Endometrial microvascular endothelial cells (primary cell): ENCODE measurements around the gene RAB3IL1. TPM values are rescaled to one million over a fixed set of nuclear protein-coding genes. Genes with fewer than 3 reads are reported as not detected.

Source experiments
- in situ Hi-C: cut with HindIII; loops from 2 replicates; pipeline ENCODE4 v1.10.0; 2017; ENCODE audit warnings: low sequenced_read_pairs, low pct_unique_long_range_greater_than_20kb; ENCODE audit errors: inconsistent ontology term
- total RNA-seq: library from RNA; depleted of rRNA; stranded (reverse); fragments of >200 nt; gene quantifications from one replicate; pipeline ENCODE4 v1.2.3, GENCODE V29; 2015; ENCODE audit errors: inconsistent ontology term

RAB3IL1 gene
- total RNA-seq, 1 donor from 2014 or later: 2.5 TPM

DNA sequence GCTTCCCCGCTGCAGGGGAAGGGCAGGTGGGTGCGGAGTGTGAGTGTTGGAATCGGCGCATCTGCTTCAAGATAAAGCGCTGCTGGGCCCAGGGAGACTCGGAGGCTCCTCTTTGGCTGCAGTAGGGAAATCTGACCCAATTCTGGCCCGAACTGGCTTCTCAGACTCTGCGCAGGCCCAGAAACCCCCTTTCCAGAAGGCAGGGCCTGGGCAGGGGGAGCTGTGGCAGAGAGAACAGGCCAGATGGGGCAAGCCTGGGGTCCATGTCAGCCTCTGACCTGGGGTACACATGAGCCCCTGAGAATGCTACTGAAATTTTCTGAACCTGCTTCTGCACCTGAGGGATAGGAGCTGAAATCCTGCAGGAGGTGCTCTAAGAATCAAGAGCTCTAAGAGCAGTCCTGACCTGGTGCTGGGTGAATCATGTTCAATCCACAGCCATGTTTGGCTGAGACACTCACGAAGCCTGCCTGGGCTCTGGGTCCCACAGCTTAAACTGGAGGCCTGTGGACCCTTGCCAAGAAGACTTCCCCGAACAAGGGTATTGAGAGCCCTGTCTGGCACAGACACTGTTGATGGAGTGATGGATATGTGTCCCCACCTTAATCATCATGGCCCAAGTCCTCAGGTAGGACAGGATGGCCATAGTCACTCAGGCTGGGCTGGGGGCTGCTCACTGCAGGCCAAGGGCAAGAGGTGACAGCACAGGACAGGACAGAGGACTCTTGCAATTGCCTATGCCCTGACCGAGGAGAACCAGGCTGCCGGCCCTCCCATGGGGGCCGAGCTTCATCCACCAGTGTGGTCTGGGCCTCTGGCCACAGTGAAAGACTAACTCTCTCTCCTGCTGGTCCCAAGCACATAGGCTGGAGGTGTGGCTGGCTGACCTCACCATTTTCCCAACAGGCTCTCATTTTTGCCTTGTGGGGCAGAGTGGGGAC is 6.9 kb downstream of the RAB3IL1 start:
- in situ Hi-C loops: no loop called here

DNA sequence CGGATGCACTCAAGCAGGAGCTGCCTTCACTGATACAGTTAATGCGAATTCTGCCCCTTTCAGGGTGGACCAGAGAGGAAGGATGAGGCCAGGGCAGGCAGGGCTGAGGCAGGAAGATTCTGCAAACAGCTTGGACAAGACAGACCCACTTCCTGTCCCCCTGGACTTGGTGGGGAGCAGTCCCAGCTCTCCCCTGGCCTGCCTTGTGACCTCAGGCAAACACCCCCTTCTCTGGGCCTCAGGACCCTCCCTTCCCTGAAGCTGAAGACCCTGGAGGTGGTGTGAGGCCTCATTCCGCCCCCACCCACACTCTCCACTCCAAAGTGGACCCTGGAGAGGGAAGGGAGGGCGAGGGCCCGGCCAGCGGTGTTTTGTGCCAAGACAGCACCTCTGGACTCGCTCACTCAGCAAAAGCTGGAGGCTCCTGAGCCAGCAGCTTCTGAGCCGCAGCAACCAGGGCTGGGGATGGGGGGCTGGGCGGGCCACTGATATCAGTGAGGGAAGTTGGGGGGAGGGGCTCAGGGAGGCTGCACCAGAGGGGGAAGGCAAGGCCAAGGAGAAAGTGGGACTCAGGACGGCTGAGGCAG is 8.5 kb downstream of the RAB3IL1 start:
- in situ Hi-C loops: no loop called here

DNA sequence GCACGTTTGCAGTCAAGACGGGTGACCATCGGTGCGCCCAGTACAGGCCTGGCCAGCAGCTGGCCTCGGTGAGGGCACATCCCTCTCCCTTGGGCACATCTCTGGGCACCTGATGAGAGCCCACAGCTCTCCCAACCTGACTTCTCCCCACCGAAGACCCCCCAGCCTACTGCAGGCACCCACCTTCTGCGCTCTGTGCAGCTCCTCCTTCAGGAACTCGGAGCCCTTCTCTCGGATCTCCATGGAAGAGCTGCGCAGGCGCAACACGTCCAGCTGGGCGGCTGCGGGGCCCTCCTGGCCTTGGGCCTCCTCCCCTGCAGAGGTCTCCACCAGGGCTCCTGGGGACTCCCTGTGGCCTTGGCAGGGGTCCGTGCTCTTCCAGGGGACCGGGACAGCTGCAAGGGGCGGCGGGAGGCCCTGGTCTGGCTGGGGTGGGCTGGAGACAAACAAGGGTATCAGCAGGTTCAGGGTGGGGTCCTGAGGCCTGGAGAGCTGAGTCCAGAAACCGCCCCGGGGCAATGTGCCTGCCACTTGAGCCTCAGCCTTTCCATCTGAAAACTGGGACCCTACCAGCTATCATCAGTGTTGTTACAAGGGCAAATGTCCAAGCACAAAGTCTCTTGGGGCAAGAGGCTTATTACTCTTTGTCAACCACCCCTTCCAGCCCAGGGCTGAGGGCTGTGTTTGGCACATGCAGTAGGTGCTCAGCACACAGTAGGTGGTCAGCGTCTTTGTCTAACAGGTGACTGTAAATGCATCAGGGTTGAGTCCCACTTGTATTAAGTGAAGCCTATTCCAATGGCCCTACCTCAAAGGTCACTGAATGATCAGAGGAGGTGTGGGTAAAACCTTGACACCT is 9.3 kb downstream of the RAB3IL1 start:
- in situ Hi-C loops: no loop called here

DNA sequence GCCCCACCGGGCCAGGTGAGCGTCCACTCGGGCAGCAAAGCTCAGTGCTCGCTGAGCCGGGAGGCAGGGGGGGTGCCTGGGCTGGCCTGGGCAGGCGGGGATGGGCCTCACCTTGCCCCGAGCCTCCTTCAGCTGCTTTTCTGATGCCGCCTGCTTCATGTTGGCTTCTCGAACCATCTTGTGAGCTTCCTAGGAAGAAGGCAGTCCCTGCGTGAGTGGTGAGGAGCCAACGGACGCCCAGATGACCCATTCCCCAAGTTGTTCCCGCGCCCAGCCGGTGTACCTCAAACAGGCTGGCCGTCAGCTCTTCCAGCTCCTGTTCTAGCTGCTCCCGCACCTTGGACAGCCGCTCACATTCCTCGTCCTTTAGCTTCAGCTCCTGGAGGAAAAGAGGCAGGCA is 10.1 kb downstream of the RAB3IL1 start:
- in situ Hi-C loops: no loop called here

DNA sequence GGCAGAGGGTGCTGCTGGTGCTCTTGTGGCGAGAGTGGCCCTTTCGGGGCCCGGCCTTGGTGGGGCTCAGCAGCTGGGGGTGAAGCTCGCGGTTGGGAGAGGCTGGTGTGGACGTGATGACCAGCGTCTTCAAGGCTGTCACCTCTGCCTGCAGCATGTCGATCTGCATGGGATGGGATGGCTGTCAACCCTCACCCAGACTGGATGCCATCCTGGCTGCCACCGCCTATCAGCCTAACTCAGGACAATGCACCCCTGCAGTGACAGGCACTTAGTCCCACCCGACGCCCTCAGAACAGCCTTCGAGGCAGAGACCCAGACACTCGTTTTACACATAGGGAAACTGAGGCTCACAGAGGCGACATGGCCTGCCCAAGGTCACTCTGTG is 10.8 kb downstream of the RAB3IL1 start:
- in situ Hi-C loops: no loop called here

DNA sequence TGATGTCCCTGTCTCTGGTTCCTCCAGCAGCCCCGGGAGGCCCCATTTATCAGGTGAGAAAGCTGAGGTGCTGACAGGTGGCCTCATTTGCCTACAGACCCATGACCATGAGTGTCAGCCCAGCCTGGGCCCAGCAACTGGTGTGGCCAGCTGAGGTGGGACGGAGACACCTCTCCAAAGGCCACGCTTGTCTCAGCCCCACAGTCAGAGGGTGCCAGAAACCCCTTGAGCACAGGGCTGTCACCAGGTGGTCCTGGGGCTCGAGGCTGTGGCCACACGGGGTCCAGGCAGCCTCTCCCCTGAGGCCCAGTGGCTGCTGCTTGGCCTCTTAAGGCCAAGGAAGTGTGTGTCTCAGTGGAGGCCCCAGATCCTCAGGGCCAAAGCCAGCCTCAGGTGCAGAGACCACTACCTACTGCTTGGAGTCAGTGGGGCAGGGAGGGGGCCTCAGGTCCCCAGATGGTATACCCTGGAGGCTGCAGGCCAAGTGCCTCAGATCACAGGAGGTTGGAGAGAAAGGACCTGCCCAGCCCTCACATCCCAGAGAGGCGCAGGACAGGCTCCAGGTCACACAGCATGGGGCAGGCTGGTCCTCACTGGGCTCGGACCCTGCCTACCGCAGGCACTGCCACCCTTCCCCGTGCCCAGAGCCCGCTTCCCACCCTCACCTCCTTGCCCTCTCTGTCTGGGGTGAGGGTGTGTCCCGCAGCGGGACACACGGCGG is 11.4 kb downstream of the RAB3IL1 start:
- in situ Hi-C loops: no loop called here

DNA sequence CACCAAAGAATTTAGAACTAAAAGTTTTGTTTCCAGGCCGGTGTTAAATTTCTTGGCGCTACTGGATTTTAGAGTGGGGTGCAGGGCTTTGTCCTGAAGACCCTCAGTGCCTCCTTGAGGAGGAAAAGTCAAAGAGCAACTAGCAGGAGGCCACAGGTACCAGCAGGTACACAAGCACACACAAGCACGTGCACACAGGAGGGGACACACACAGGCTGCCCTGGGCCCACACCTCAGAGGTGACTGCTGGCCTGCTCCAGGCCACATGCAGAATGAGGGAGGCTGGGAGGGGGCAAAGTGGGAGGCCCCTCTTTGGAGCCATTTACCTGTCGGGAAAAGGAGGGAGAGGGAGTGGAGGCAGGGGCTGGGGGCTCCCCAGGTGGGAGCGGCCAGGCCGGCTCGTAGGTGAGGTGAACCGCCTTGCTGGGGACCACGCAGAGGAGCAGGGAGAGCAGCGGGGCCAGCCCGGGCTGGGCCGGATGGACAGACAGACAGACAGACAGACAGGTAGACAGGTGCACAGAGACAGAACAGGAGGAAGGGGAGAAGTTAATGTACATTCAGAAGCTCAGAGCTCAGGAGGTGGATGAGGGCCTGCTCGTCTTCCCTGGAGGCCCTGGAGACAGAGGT is 12.2 kb downstream of the RAB3IL1 start:
- in situ Hi-C loops: no loop called here

DNA sequence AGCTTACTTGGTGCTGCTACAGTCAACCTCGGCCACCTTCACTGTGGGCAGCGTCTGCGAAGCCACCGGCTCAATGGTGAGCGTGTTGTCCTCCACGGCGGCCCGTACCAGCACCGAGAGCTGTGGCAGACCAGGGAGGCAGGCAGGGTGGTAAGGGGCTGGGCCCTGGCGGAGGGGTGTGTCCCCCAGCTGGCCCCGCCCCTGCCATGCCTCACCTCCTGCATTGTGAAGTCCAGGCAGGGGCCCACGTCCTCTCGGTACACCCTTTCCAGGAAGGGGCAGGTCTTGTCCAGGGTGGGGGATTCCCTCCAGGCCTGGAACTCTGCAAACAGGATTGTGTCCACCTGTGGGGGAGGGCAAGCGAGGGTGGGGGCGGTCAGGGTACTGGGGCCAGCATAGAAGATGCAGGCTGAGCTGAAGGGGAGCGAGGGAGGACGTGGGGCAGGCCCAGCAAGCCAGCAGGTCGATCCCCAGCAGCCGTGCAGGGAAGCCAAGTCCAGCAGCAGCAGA is 12.8 kb downstream of the RAB3IL1 start:
- in situ Hi-C loops: no loop called here

DNA sequence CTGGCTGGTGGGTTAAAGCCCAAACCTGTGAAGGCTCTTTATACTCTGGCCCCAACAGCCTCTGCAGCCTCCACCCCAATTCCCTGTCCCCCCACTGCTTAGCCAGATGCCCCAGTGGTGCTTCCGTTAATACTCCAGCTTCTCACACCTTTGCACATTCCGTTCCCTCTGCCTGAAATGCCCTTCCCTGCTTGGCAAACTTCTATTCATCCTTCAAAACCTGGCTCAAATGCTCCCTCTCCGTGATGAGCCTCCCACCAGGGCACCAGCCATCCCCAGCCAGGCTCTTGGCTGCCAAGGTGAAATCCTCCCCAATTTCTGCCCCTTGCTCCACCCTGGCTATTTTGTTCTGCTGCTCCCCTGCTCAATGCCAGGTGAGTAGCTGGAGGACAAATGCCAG is 13.5 kb downstream of the RAB3IL1 start:
- in situ Hi-C loops: no loop called here

DNA sequence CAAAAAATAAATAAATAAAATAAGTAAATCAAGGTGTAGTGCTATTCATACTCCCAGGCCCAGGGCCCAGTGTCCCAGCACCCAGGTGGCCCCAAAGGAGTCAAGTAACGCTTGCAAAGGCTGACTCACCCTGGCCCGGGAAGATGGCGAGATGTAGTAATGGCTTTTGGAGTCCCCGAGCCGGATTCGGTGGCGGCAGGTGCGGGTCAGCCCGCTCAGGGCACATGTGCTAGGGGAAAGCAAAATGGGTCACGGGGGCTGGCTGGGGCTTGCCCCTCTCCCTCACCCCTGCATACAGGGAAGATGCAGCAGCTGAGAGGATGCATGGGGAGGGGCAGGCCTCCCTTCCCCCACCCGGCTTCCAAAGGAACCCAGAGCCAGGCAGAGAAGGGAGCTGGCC is 15.1 kb downstream of the RAB3IL1 start:
- in situ Hi-C loops: no loop called here

DNA sequence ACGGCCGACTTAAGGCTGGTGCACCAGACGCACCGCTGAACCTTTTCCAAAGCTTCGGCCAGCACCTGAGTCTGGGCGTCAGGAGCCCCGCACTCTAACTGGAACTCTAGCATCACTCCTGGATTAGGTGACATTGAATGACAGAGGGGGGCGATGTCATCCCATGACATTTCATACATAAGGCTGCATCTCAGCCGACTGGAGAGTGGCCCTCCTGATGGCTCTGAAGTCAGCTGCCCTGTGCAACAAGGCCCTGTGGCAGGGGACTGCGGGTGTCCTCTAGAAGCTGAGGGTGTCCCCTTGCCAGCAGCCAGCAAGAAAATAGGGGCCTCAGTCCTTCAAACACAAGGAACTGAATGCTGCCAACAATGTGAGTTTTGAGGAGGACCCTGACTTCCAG is 16.0 kb downstream of the RAB3IL1 start:
- in situ Hi-C loops: no loop called here

DNA sequence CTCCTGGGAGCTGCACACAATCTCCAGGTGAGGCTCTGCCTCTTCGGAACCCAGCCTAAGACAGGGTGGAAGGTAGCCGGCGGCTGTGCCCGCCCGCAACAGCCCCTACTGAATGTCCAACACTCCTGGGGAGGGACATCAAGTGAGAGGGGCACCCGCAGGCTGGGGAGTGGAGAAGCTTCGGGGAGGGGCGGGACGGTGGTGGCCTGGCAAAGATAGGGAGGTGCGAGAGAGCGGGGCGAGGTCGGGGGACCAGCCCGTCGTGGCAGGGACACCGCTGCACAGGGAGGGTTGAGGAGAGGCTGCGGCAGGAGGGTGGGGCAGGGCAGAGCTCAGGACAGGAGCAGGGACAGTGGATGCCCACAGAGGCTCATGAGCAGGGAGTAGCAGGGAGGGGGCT is 17.1 kb downstream of the RAB3IL1 start:
- in situ Hi-C loops: no loop called here

DNA sequence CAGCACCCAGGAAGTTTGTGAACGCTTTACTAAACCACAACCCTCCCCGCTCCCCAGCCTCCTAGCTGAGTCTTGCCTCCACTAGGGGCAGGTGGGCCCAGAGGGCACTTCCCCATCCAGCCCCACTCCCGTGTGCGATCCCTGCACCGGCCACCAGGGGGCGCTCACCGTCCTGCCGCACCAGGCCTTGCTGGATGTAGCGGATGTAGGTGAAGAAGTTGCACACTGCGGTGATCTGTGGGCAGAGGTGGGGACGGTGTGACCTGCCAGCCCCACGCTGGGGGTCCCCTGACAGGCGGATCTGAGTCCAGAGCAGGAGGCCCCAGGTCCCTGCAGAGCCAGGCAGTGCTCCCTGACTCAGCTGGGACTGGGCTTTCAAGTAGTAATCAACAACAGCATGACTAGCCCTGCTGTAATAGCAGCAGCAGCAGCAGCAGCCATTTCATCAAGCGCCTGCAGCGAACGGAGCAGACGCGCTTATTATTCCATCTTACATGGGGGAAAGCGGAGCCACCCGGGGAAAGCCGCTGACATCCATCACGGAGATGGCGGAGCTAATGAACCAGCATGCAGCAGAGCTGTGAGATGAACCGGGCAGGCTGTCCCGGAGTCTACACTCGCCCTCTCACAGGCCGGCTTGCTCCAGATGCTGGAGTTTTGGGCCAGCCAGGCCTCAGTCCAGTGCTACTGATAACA is 18.1 kb downstream of the RAB3IL1 start:
- in situ Hi-C loops: no loop called here

DNA sequence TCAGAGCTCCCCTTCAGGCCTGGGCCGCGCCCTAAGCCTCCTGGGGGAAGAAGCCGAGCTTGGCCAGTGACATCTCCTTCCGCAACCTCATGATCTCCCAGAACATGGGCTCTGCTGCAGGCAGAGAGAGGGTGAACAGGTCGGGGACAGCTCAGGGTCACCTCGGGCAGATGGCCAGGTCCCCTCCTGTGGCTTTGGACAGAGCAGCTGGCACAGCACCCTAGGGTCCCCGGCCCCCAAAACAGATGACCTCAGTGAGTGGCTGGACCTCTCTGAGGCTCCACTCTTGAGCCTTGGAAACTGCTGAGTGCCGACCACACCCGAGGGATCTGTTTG is 19.2 kb downstream of the RAB3IL1 start:
- in situ Hi-C loops: no loop called here

DNA sequence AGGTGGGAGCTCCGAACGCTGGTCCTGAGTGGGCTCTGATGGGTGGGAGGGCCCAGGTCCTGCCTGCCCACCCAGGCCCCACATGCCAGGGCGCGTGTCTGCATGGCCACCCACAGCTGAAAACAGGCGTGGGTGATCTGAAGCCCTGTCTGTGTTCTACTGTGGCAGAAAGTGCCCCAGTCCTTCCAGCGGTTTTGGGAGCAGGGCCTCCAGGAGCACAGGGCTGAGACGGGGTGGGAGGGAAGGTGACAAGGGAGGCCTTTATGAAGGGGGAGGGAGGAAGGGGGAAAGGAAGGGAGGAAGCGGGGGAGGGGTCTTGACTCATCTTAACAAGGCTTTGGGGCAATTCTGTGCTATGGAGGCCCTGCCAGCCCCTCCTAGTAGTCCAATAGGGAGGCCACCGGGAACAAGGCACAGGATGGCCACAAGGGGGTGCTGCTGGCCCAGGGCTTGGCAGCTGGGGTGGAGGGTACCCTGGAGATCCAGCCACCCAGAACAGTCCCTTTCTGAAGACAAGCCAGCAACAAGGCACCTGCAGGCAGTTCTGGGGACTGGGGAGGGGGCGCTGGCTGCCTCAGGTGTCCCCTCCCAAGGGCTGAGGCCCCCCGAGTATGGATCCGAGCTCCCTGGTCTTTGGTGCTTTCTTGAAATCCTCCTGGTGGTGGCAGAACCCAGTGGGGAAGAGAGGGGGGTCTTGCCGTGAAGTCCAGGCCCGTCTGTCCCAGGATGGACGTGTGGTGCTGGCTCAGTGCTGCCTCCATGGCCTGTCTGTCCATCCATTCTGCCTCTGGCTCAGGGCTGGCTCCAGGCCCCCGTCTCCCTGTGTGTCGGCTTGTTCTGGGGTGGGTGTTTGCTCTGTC is 19.7 kb downstream of the RAB3IL1 start:
- in situ Hi-C loops: no loop called here

DNA sequence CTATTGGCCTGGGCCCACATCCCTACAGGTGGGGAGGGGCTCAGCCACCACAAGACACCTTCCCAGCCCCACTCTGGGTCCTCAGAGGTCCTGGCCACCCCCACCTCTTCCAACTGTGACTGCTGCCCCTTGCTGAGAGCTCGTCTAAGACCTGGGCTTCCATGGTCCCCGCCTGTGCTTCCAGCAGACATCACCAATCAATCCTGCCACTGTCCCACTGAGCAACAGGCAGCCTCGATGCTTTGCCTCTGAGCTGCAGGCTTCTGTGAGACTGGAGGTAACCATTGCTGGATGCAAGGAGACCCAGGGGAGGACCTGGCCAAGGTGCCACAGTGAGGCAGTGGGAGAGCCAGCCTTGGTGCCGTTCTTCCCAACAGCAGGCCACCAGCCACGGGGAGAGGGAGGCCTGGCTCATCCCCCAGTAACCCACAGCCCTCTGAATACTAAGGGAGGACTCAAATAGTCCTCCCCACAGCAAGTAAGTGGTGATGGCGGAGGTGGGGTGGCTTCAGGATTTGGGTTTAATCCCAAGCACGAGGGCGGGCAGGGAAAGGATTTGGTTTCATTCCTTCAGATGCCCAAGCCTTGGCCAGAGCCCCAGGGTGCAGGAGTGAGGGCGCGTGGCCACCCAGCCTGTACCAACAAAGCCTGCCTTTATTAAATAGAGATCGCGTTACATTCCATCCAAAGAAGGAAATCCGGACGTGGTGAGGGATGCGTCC is 20.5 kb downstream of the RAB3IL1 start:
- in situ Hi-C loops: no loop called here

DNA sequence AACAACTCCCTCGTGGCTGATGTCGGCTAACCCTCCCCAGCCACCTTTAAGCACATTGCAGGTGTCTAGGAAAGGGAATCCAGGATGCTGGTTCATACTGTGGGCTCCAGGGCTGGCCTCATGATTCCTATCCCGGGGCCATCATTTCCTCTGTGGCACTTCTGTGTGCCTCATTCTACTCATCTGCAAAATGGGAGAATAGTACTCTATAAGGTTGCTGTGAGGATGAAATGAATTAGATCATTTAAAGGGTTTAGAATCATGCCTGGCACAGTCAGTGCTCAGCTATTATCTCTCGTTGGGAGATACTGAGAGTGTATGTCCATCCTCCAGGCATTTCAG is 21.7 kb downstream of the RAB3IL1 start:
- in situ Hi-C loops: no loop called here
